Measurements from ENCODE around the gene MYO7A.

The MYO7A gene

GRCh38 chr11:77111277-77111676, 16.8 kb upstream of the MYO7A start:
- no peak for DNase-seq (ENCODE audit: low read depth in 4 of 4, low spot score in 1 of 4)

GRCh38 chr11:77111946-77112345, 16.1 kb upstream of the MYO7A start:
- DNase-seq (ENCODE audit: low read depth in 4 of 4, low spot score in 1 of 4) = no peak

- no peak for DNase-seq (ENCODE audit: low read depth in 4 of 4, low spot score in 1 of 4)
Observed at GRCh38 chr11:77112641-77113381, 15.2 kb upstream of the MYO7A start.

GRCh38 chr11:77113382-77114088, 14.5 kb upstream of the MYO7A start:
- DNase-seq (ENCODE audit: low read depth in 4 of 4, low spot score in 1 of 4) = no peak

GRCh38 chr11:77114089-77114463, 14.0 kb upstream of the MYO7A start:
- no peak for DNase-seq (ENCODE audit: low read depth in 4 of 4, low spot score in 1 of 4)

GRCh38 chr11:77115181-77115611, 12.8 kb upstream of the MYO7A start:
- no peak for DNase-seq (ENCODE audit: low read depth in 4 of 4, low spot score in 1 of 4)

GRCh38 chr11:77115956-77116355, 12.1 kb upstream of the MYO7A start:
- DNase-seq (ENCODE audit: low read depth in 4 of 4, low spot score in 1 of 4) = no peak

GRCh38 chr11:77117492-77117891, 10.6 kb upstream of the MYO7A start:
- no peak for DNase-seq (ENCODE audit: low read depth in 4 of 4, low spot score in 1 of 4)

GRCh38 chr11:77118086-77118485, 10.0 kb upstream of the MYO7A start:
- DNase-seq (ENCODE audit: low read depth in 4 of 4, low spot score in 1 of 4) = no peak

- no peak for DNase-seq (ENCODE audit: low read depth in 4 of 4, low spot score in 1 of 4)
Observed at GRCh38 chr11:77118971-77119370, 9.1 kb upstream of the MYO7A start.

- DNase-seq (ENCODE audit: low read depth in 4 of 4, low spot score in 1 of 4) = no peak
Observed at GRCh38 chr11:77119531-77119936, 8.5 kb upstream of the MYO7A start.

- no peak for DNase-seq (ENCODE audit: low read depth in 4 of 4, low spot score in 1 of 4)
Observed at GRCh38 chr11:77120571-77120970, 7.5 kb upstream of the MYO7A start.

- DNase-seq (ENCODE audit: low read depth in 4 of 4, low spot score in 1 of 4) = no peak
Observed at GRCh38 chr11:77121096-77121640, 6.9 kb upstream of the MYO7A start.

- DNase-seq (ENCODE audit: low read depth in 4 of 4, low spot score in 1 of 4) = no peak
Observed at GRCh38 chr11:77121876-77122575, 6.0 kb upstream of the MYO7A start.

- DNase-seq (ENCODE audit: low read depth in 4 of 4, low spot score in 1 of 4) = no peak
Observed at GRCh38 chr11:77122576-77123212, 5.4 kb upstream of the MYO7A start.

GRCh38 chr11:77123591-77123990, 4.5 kb upstream of the MYO7A start:
- no peak for DNase-seq (ENCODE audit: low read depth in 4 of 4, low spot score in 1 of 4)

- no peak for DNase-seq (ENCODE audit: low read depth in 4 of 4, low spot score in 1 of 4)
Observed at GRCh38 chr11:77124041-77124440, 4.0 kb upstream of the MYO7A start.

- no peak for DNase-seq (ENCODE audit: low read depth in 4 of 4, low spot score in 1 of 4)
Observed at GRCh38 chr11:77124488-77124887, 3.6 kb upstream of the MYO7A start.

- no peak for DNase-seq (ENCODE audit: low read depth in 4 of 4, low spot score in 1 of 4)
Observed at GRCh38 chr11:77125191-77125590, 2.9 kb upstream of the MYO7A start.

- DNase-seq (ENCODE audit: low read depth in 4 of 4, low spot score in 1 of 4) = no peak
Observed at GRCh38 chr11:77125695-77126094, 2.4 kb upstream of the MYO7A start.

- no peak for DNase-seq (ENCODE audit: low read depth in 4 of 4, low spot score in 1 of 4)
Observed at GRCh38 chr11:77126156-77126775, 1.8 kb upstream of the MYO7A start.
